ENCODE results near the gene SOX9.
"Not testable (repeated sequence)": the region's sequence is repeated elsewhere in the genome, so short reads cannot be mapped to it uniquely, and the experiment has no call there.

Gene SOX9

DNA sequence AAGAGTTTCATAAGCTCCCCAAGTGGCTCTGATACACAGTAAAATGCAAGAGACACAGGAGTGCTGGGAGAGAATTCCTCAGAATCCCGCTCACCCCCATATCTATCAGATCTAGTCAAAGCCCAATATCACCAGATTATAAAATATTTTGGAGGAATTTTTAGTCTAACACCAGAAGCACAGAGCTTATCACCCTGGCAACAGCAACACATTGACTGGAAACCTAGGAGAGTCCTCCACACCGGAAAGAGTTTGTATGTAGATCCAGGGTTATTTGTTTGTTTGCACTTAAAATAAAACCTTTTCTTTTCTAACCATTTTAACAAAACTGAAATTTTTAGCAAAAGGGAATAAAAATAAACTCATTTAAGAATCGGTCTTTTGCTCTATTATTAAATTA lies 7.2 kb downstream of the SOX9 start:
- no peak for DNase-seq
- Mint-ChIP-seq H3K9me3 (no peaks in the 10 kb centered on the region), H3K4me3 (no peak overlapping the region), H3K4me1 (ENCODE audit: low read depth) (peaks cover 2% of the 10 kb centered on the region), H3K27ac (no peak overlapping the region), H3K36me3 (ENCODE audit: low read depth) (no peaks in the 10 kb centered on the region), H3K27me3 (peaks cover 31% of the 10 kb centered on the region)

DNA sequence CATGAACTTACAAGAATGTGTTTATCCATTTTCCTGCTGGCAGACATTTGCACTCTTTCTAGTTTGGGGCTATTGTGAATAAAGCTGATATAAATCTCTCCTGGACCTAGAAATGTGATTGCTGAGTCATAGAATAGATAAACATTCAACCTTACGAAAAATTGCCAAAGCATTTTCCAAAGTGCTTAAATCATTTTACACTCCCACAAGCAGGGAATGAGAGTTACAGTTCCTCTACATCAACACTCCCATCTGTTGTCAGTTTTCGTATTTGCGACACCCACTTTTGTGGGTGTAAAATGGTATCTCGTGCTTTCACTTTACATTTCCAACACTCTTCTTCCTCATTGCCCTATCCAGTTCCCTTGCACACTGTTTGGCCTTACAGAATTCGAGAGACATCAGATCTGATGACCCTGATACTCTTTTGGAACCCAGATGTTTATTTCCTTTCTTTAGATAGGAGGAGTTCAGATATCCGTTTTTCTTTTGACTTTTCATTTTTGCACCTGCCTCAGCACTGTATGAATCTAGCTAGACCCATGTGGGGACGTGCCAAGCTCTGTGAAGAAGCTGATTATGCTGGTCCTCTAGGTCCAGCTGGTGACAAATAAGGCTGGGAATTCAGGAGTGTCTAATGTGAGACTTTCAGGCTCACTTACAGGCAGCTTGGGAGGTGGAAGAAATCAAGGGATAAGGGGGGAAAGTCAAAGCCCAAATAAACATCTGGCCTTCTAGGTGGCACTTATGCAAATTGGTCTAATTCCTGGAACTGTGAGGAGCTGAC lies 14.0 kb downstream of the SOX9 start:
- peaks cover 4% of the 10 kb centered on the region for H3K27me3 Mint-ChIP-seq
- no peak for DNase-seq
- no peaks in the 10 kb centered on the region for H3K4me1 Mint-ChIP-seq (ENCODE audit: low read depth)

DNA sequence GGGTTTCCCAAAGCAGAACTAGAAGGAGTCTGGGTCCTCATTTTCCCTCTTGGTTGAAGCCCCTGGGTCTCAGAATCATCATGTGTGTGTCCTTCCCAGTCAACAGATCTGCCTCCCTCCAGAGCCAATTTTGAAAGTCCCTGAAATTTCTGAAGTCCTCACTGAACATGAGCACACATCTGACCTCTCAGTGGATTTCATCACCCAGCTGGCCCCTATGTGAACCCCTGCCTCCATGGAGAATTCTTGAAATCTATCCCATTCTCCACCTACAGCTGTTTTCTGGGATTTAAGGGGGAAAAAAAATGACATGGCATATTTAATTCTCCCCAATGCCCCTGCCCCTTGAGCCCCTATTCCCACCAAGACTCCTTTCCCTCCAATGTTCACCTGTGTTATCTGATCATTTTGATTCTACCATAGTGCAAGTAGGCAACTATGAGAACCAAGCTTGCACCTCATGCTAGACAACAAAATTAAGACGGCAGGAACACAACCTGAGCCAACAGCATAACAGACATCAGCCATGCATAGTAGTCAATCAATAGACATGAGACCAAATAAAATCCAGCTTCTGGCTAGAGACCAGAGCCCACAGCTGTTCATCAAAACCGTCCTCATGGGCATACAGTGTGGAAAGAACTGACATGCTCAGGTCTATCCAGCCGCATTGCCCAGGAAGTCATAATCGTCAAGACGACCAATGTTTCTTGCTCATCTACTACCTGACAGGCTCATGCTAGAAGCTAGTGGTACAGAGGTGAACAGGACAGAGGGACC lies 14.9 kb downstream of the SOX9 start:
- no peaks in the 10 kb centered on the region for H3K36me3 Mint-ChIP-seq (ENCODE audit: low read depth)
- H3K9me3 Mint-ChIP-seq = no peaks in the 10 kb centered on the region
- peaks cover 4% of the 10 kb centered on the region for H3K27me3 Mint-ChIP-seq
- H3K27ac Mint-ChIP-seq = no peak overlapping the region
- no peak for DNase-seq
- no peak overlapping the region for H3K4me3 Mint-ChIP-seq
- no peaks in the 10 kb centered on the region for H3K4me1 Mint-ChIP-seq (ENCODE audit: low read depth)

More for the DNA sequence above, 14.0 kb downstream of the SOX9 start:
- Mint-ChIP-seq H3K36me3 (ENCODE audit: low read depth) (no peaks in the 10 kb centered on the region), H3K4me3 (no peak overlapping the region), H3K9me3 (no peaks in the 10 kb centered on the region), H3K27ac (no peak overlapping the region)

GRCh38 chr17:72136692-72137091 lies 15.9 kb downstream of the SOX9 start:
- Mint-ChIP-seq H3K4me1 (ENCODE audit: low read depth) (no peaks in the 10 kb centered on the region), H3K27me3 (peaks cover 4% of the 10 kb centered on the region), H3K4me3 (no peak overlapping the region), H3K9me3 (no peaks in the 10 kb centered on the region), H3K27ac (no peak overlapping the region), H3K36me3 (ENCODE audit: low read depth) (no peaks in the 10 kb centered on the region)
- DNase-seq = no peak

- DNase-seq = no peak
- Mint-ChIP-seq H3K9me3 (no peaks in the 10 kb centered on the region), H3K4me3 (no peak overlapping the region), H3K4me1 (ENCODE audit: low read depth) (no peaks in the 10 kb centered on the region), H3K27me3 (peaks cover 4% of the 10 kb centered on the region), H3K36me3 (ENCODE audit: low read depth) (no peaks in the 10 kb centered on the region), H3K27ac (no peak overlapping the region)
Measured at GRCh38 chr17:72137161-72137560, 16.3 kb downstream of the SOX9 start.

DNA sequence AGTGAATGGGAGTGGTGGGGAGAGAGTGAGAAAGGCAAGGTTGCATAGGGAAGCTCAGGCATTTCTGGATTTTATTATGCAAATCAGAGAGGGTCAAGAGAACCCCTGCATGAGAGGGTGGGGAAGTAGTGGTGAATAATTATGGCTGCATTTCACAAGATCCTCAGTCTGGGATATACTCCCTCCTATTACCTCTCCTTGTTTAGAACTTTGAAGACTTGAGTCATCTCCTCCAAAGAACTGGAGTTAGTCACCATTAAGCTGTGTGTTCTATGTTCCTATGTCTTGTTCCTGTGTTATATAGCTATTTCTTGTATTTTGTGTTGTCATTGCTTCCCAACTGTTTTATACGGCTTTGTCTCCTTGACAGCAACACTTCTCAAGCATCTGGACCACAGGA lies 18.4 kb downstream of the SOX9 start:
- no peak for DNase-seq
- no peak overlapping the region for H3K4me3 Mint-ChIP-seq

DNA sequence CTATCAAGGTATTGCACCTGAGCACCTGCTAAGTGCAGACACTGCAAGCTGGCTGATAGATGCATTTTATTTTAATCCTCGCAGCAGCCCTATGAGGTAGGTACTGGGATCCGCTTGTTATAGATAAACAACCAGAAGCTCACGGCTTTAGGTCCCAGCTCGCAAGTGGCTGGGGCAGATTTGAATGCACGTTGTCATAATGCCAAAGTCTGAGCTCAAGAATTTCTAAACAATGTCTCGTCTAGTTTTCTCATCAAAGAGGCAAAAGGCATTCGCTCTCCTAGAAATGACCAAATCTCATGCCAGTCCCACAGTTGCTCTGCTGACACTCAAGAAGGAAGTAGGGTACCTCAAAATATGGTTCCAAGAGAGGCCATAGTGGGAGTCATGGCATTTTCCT lies 20.5 kb downstream of the SOX9 start:
- Mint-ChIP-seq H3K4me3 (no peak overlapping the region), H3K27me3 (peaks cover 4% of the 10 kb centered on the region), H3K36me3 (ENCODE audit: low read depth) (no peaks in the 10 kb centered on the region), H3K4me1 (ENCODE audit: low read depth) (no peaks in the 10 kb centered on the region), H3K27ac (no peak overlapping the region), H3K9me3 (no peaks in the 10 kb centered on the region)
- DNase-seq = no peak

More for the DNA sequence above, 18.4 kb downstream of the SOX9 start:
- H3K27ac Mint-ChIP-seq = no peak overlapping the region
- no peaks in the 10 kb centered on the region for H3K9me3 Mint-ChIP-seq
- H3K4me1 Mint-ChIP-seq (ENCODE audit: low read depth) = no peaks in the 10 kb centered on the region
- H3K36me3 Mint-ChIP-seq (ENCODE audit: low read depth) = no peaks in the 10 kb centered on the region
- H3K27me3 Mint-ChIP-seq = peaks cover 4% of the 10 kb centered on the region

DNA sequence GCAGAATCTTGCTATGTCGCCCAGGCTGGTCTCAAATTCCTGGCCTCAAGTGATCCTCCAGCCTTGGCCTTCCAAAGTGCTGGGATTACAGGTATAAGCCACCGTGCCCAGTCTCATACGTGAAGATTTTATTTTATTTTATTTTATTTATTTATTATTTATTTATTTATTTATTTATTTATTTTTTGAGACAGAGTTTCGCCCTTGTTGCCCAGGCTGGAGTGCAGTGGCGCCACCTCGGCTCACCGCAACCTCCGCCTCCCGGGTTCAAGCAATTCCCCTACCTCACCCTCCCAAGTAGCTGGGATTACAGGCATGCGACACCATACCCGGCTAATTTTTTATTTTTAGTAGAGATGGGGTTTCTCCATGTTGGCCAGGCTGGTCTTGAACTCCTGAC lies 21.3 kb downstream of the SOX9 start:
- H3K27me3 Mint-ChIP-seq; H3K4me3 Mint-ChIP-seq; H3K9me3 Mint-ChIP-seq; H3K27ac Mint-ChIP-seq; H3K36me3 Mint-ChIP-seq (ENCODE audit: low read depth); H3K4me1 Mint-ChIP-seq (ENCODE audit: low read depth); DNase-seq: not testable (repeated sequence)

- DNase-seq = no peak
- no peaks in the 10 kb centered on the region for H3K4me1 Mint-ChIP-seq (ENCODE audit: low read depth)
- H3K27me3 Mint-ChIP-seq = peaks cover 4% of the 10 kb centered on the region
- no peak overlapping the region for H3K27ac Mint-ChIP-seq
- no peak overlapping the region for H3K4me3 Mint-ChIP-seq
- no peaks in the 10 kb centered on the region for H3K9me3 Mint-ChIP-seq
- H3K36me3 Mint-ChIP-seq (ENCODE audit: low read depth) = no peaks in the 10 kb centered on the region
Measured at GRCh38 chr17:72142614-72143013, 21.8 kb downstream of the SOX9 start.

DNA sequence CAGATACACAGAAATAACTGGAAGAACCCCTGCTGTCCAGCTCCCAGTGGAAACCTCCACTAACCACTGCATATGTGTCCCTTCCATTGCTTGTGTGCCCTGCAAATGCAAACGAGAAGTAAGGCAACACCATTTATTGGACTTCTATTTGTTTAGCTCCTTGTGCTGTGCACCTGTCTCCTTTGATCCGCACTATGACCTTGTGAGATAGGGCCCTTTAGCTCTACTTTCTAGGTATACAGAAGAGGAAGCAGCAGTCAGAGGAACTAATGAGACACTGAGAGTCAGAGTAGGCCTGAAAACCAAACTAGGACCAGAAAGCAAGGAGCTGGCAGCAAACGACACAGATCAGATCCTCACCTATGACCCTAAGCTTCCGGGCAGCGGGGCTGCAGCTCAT lies 22.4 kb downstream of the SOX9 start:
- H3K4me3 Mint-ChIP-seq = no peak overlapping the region
- H3K4me1 Mint-ChIP-seq (ENCODE audit: low read depth) = no peaks in the 10 kb centered on the region
- no peaks in the 10 kb centered on the region for H3K9me3 Mint-ChIP-seq
- no peak for DNase-seq
- no peak overlapping the region for H3K27ac Mint-ChIP-seq
- H3K36me3 Mint-ChIP-seq (ENCODE audit: low read depth) = no peaks in the 10 kb centered on the region
- H3K27me3 Mint-ChIP-seq = peaks cover 4% of the 10 kb centered on the region

DNA sequence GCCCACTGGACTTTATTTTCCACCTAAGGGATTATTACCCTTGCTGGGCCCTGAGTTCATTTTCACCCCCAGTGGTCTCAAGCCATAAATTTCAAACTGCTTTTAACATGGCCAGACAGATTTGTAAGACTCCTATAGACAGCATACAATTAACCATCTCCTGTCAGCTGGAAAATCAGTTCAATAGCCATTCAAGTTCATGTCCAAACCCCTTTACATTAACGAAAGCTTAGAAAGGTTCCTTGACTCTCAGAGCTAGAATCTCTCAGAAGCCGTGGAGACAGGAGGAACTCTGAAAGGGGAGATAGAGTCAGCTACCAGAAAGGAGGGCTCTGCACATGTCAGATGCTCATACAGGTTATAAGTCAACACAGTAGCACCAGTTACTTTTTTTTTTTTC lies 23.3 kb downstream of the SOX9 start:
- Mint-ChIP-seq H3K27me3 (peaks cover 4% of the 10 kb centered on the region), H3K4me3 (no peak overlapping the region), H3K9me3 (no peaks in the 10 kb centered on the region), H3K27ac (no peak overlapping the region), H3K36me3 (ENCODE audit: low read depth) (no peaks in the 10 kb centered on the region), H3K4me1 (ENCODE audit: low read depth) (no peaks in the 10 kb centered on the region)
- DNase-seq = no peak

DNA sequence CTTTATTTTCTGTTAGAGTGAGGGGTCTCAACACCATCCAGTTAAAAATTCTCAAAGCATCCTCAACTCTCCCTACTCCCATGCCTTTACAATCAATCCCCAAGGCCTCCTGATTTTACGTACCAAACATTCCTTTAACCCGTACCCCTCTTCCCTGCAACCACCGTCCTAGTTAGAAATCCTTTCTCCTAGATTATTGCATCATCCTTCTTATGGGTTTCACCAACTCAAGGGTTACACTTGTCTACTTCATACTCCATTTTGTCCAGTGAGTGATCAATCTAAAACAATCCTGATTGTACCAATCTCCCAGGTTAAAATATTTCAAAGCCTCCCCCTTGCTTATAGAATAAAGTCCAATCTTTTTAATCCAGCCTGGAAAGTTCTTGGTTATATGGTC lies 24.7 kb downstream of the SOX9 start:
- no peaks in the 10 kb centered on the region for H3K9me3 Mint-ChIP-seq
- H3K4me1 Mint-ChIP-seq (ENCODE audit: low read depth) = no peaks in the 10 kb centered on the region
- H3K4me3 Mint-ChIP-seq = no peak overlapping the region
- H3K36me3 Mint-ChIP-seq (ENCODE audit: low read depth) = no peaks in the 10 kb centered on the region
- no peak for DNase-seq
- H3K27me3 Mint-ChIP-seq = peaks cover 4% of the 10 kb centered on the region
- H3K27ac Mint-ChIP-seq = no peak overlapping the region

GRCh38 chr17:72145962-72146361 lies 25.1 kb downstream of the SOX9 start:
- Mint-ChIP-seq H3K4me1 (ENCODE audit: low read depth) (no peaks in the 10 kb centered on the region), H3K27ac (no peak overlapping the region), H3K27me3 (peaks cover 4% of the 10 kb centered on the region), H3K36me3 (ENCODE audit: low read depth) (no peaks in the 10 kb centered on the region), H3K9me3 (no peaks in the 10 kb centered on the region), H3K4me3 (no peak overlapping the region)
- no peak for DNase-seq

GRCh38 chr17:72146371-72146770 lies 25.6 kb downstream of the SOX9 start:
- no peak for DNase-seq
- H3K36me3 Mint-ChIP-seq (ENCODE audit: low read depth) = no peaks in the 10 kb centered on the region

More at GRCh38 chr17:72146371-72146770, 25.6 kb downstream of the SOX9 start:
- Mint-ChIP-seq H3K27me3 (peaks cover 8% of the 10 kb centered on the region), H3K4me1 (ENCODE audit: low read depth) (no peaks in the 10 kb centered on the region), H3K9me3 (no peaks in the 10 kb centered on the region), H3K4me3 (no peak overlapping the region), H3K27ac (no peak overlapping the region)

All from activated T-cell treated with anti-CD3 and anti-CD28 coated beads, Interleukin-2, amount 50 U/mL, for 24 hours (primary cell).